ENCODE measurements around the gene DAP.
A peak's percentile ranks its signal among the peaks of the same experiment; 100 is the strongest.
"Not testable (repeated sequence)": the region's sequence is repeated elsewhere in the genome, so short reads cannot be mapped to it uniquely, and the experiment has no call there.

Gene DAP

DNA sequence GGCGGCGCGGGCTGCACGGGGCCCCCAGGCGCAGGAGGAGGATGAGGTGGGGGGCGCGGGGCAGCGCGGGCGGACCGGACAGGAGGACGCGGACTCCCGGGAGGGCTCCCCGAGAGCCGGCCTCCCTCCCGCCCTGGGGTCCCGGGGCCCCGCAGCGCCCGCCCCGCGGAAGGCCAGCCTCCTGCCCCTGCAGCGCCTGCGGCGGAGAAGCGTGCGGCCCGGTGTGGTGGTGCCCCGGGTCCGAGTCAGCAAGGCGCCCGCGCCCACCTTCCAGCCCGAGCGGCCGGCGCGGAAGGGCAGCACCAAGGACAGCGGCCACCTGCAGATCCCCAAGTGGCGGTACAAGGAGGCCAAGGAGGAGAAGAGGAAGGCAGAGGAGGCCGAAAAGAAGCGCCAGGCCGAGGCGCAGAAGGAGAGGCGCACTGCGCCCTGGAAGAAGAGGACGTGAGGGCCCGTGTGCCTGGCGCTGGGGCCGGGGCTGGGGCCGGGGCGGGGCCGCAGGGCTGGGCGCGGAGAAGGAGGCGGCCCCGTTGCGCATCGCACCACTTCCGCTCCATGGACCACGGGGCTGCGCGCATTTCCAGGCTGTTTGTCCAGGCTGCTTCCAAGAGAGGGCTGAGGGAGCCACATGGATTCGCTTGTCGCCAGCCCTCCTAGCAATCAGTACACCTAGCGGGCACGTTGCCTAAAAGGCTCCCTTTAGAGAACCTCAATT, 111.2 kb downstream of the DAP start:
- DNase-seq = peak; percentile 36

- no peak for DNase-seq
These were observed 112.0 kb downstream of the DAP start for GRCh38 chr5:10648806-10649665.

DNA sequence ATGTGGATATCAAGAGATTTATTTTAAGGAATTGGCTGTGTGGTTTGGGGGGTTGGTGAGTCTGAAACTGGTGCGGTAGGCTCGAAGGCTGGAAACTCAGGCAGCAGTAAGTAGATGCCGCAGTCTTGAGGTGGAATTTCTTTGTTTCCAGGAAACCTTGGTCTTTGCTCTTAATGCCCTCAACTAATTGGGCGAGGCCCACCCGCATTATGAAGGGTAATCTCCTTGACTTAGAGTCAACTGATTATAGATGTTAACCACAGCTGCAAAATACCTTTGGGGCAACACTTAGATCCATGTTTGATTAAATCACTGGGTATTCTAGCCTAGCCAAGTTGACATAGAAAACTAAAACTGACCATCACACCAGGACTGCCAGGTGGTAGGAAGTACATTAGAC, 113.4 kb downstream of the DAP start:
- no peak for DNase-seq

DNA sequence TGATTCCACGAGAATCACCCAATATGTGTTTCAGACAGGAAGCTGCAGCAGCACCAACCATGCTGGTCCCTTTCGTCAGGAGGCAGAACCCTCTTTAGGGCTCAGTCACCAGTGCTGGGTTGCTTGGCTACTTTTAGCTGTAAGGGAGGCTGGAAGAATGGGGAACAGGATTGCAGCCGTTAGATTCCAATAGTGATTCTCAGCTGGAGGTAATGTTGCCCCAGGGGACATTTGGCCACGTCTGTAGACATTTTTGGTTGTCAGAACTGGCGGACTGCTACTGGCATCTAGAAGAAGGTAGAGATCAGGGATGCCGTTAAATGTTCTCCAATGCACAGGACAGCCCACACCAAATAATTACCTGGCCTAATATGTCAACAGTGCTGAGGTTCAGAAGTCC, 115.4 kb downstream of the DAP start:
- DNase-seq = no peak

GRCh38 chr5:10645146-10645545, 115.9 kb downstream of the DAP start:
- no peak for DNase-seq

- DNase-seq = no peak
These were observed 116.8 kb downstream of the DAP start for GRCh38 chr5:10644192-10644591.

- no peak for DNase-seq
These were observed 118.7 kb downstream of the DAP start for GRCh38 chr5:10642367-10642766.

GRCh38 chr5:10639846-10640368, 121.1 kb downstream of the DAP start:
- DNase-seq = no peak

GRCh38 chr5:10638723-10639122, 122.3 kb downstream of the DAP start:
- not testable (repeated sequence) for DNase-seq

DNA sequence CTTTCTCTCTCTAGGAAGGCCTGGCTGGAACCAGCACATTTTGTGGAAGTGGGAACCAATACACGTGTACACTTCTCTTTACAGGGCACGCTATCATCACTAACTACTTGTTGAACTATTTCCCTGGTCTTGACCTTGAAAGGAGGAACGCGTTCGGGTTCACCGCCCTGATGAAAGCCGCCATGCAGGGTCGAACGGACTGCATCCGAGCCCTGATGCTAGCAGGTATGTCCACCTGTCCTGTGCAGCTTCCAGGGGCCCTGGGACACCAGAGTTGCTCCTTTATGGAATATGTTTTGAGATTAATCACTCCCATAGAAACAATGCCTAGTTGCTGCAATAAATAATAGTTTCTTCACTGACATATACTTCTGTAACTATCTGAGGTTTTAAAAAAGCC, 123.1 kb downstream of the DAP start:
- no peak for DNase-seq

DNA sequence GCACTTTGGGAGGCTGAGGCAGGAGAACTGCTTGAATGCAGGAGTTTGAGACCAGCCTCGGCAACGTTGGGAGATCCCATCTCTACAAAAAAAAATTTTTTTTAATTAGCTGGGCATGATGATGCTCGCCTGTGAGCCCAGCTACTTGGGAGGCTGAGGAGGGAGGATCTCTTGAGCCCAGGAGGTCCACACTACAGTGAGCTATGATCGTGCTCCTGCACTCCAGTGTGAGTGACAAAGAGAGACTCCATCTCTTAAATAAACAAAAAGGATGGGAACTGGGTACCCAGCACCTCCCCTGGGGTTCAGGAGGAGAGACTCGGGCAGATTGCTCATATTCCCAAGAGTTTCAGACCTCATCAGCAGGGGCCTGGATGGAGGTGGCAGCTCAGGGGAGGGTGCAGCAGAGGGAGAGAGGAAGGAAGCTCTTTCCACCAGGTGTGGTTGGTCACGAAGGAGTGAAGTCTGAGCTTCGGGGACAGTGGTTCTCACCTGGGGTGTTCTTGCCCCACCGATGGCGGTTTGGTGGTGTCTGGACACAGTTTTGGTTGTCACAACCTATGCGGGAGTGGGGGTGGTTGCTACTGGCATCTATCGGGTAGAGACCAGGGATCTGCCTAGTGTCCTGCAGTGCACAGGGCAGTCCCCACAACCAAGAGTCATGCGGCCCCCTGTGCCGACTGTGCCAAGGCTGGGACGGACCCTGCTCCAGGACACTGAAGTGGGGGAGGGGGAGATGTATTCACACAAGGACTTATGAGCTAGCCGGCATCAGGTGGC, 124.5 kb downstream of the DAP start:
- DNase-seq = no peak

GRCh38 chr5:10635867-10636350, 125.1 kb downstream of the DAP start:
- no peak for DNase-seq

DNA sequence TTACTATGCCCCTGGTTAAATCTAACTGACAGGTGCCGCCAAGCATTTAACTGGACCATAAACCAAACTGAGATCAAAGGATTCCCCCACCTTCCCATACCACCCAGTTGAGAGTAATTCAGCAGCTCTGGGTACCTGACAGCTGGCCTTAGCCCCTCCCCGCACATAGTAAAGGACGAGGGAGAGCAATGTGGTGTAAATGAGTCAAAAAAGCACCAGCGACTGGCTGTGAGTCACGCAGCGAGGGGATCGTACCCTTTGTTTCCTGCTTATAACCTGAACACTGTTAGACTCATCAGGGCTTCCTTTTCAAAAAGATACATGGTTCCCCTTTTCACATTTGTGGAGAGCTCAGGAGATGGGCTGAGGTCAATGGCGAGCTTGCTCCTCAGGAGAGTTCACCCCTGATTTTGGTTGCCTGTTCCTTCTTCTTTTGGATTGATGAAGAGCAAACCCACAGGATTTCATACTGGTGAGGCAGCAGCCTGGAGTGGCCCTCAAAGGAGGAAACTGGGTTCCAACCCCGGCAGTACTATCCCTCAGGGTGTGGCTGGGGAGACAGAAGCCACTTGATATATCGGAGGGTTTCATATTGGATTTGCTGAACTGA, 125.7 kb downstream of the DAP start:
- peak; percentile 68 for DNase-seq

- no peak for DNase-seq
These were observed 126.5 kb downstream of the DAP start for GRCh38 chr5:10634562-10634961.

DNA sequence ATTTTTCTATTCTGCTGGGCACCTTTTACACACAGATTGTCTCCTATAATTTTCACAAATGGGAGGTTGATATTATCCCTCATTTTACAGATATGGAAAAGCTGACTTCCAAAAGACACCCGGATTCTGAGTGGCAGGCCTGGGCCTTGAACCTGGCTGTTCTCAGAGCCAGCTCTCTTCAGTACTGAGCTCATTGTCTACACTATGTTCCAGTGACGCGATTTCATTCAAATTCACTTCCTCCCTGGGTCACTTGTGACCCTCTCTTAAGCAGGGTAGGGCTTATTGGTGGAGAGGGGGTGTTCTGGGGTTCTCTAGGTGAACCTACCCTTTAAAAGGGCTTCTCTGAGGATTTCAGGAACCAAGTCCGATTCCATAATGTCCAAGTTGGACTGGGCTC, 127.0 kb downstream of the DAP start:
- DNase-seq = no peak

GRCh38 chr5:10633271-10634049, 127.6 kb downstream of the DAP start:
- DNase-seq = no peak

DNA sequence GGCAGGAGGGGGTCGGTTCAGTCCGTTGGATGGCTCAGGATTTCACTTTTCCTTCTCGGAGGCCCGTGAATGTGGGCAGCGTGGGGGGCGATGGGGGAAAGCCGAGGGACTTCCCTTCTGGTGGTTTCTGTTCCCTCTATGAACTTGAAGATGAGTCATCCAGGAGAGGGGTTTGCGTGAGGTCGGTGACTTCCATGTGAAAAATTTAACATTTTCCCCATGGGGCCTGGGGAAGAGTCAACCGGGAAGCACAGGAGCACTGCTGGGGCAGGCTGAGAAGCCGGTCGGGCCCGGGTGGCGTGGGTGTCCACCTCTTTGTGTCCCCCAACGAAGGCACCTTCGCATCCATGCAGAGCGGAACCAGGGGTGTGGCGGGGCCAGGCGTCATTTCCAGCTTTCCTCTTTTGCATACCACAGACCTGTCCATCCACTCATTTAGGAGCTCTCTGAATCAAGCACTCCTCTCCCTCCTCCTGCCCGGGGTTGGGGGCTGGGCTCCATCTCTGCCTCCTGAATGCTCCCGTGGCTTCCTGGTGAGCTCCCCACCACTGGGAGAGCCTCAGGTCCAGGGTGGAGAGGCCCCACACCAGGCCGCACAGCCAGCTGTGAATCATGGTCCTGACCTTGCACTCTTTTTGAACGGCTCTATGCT, 128.8 kb downstream of the DAP start:
- peak; percentile 83 for DNase-seq

GRCh38 chr5:10631316-10631996, 129.6 kb downstream of the DAP start:
- no peak for DNase-seq

DNA sequence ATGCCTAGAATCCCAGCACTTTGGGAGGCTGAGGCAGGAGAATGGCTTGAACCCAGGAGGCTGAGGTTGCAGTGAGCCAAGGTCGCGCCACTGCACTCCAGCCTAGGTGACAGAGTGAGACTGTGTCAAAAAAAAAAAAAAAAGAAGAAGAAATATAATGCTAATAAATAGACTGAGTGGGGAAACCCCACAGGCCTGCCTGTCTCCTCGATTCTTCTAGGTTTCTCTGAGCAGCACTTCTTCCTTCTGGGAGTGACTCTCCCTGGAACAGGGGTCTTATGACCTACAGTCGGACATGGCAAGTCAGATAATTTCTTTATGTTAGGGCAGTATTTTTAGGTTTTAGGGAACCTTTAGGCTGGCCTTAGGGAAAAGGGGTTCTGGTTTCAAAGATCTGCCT, 130.3 kb downstream of the DAP start:
- DNase-seq = not testable (repeated sequence)

DNA sequence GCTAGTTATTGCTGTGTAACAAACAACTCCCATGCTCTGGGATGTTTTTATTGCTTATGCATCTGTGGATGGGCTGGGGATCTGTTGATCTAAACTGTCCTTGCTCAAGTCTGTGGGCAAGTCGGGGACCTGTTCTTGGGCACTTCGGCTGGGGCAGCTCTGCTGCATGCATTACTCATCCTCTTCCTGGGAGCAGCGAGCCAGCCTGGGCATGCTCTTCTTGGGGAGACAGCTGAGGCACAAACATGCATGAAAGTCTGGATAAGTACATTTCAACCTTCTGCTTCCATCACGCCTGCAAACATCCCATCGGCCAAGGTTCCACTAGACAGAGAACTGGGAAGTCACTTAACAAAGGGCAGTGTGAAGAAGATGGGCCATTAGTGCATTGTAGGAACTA, 130.9 kb downstream of the DAP start:
- no peak for DNase-seq

All from fibroblast of skin of back (primary cell).